SJCRH30 (cell line): ENCODE results near the gene CTDSP1. TPM values are rescaled to one million over a fixed set of nuclear protein-coding genes. Genes with fewer than 3 reads are reported as not detected.

ENCODE experiments used
- DNase-seq, 2 experiments: peaks; one replicate each; pipeline ENCODE4 v3.0.0-alpha.2; 2015 to 2020
- H3K27ac ChIP-seq: fragments of 250-450 bp; sonication (Bioruptor Pico); 2 replicates; pipeline ENCODE4 v1.5.1; 2020; ENCODE audit warnings: mild to moderate bottlenecking, moderate library complexity
- H3K27me3 ChIP-seq: fragments of 250-450 bp; sonication (Bioruptor Pico); 2 replicates; pipeline ENCODE4 v1.5.1; 2020; ENCODE audit warnings: mild to moderate bottlenecking, moderate library complexity
- H3K36me3 ChIP-seq: fragments of 250-450 bp; sonication (Bioruptor Pico); 2 replicates; pipeline ENCODE4 v1.5.1; 2020; ENCODE audit warnings: mild to moderate bottlenecking, moderate library complexity
- H3K4me1 ChIP-seq: fragments of 250-450 bp; sonication (Bioruptor Pico); 2 replicates; pipeline ENCODE4 v1.5.1; 2020; ENCODE audit warnings: mild to moderate bottlenecking, moderate library complexity
- H3K4me3 ChIP-seq: fragments of 250-450 bp; sonication (Bioruptor Pico); 2 replicates; pipeline ENCODE4 v1.5.1; 2020; ENCODE audit warnings: mild to moderate bottlenecking, moderate library complexity
- H3K9me3 ChIP-seq: fragments of 250-450 bp; sonication (Bioruptor Pico); replicated peaks from 2 replicates; pipeline ENCODE4 v1.5.1; 2020; ENCODE audit warnings: mild to moderate bottlenecking, moderate library complexity
- total RNA-seq: library from RNA; depleted of rRNA; stranded (reverse); fragments of >200 nt; shearing (Covaris generic); gene quantifications from 2 replicates; pipeline ENCODE4 v1.2.3, GENCODE V29; 2014

Gene CTDSP1
- total RNA-seq, 1 experiment from 2014 or later: 69.9 TPM

- Histone ChIP-seq H3K36me3 (no peaks in the 10 kb centered on the region), H3K27me3 (no peaks in the 10 kb centered on the region), H3K9me3 (no peaks in the 10 kb centered on the region), H3K4me3 (no peak overlapping the region), H3K27ac (no peak overlapping the region), H3K4me1 (no peaks in the 10 kb centered on the region)
- no peak for DNase-seq
Observed at GRCh38 chr2:218370410-218371063, 29.1 kb upstream of the CTDSP1 start.

- no peak overlapping the region for H3K4me3 ChIP-seq
- no peaks in the 10 kb centered on the region for H3K36me3 ChIP-seq
- H3K27ac ChIP-seq: no peak overlapping the region
- H3K4me1 ChIP-seq: no peaks in the 10 kb centered on the region
- no peaks in the 10 kb centered on the region for H3K27me3 ChIP-seq
- H3K9me3 ChIP-seq: no peaks in the 10 kb centered on the region
- no peak for DNase-seq
Observed at GRCh38 chr2:218371983-218372350, 27.7 kb upstream of the CTDSP1 start.

GRCh38 chr2:218374795-218375194, 24.9 kb upstream of the CTDSP1 start:
- Histone ChIP-seq H3K9me3 (no peaks in the 10 kb centered on the region), H3K27me3 (no peaks in the 10 kb centered on the region), H3K36me3 (no peaks in the 10 kb centered on the region), H3K27ac (no peak overlapping the region), H3K4me3 (no peak overlapping the region), H3K4me1 (no peaks in the 10 kb centered on the region)
- no peak for DNase-seq

GRCh38 chr2:218375212-218375611, 24.5 kb upstream of the CTDSP1 start:
- H3K27ac ChIP-seq: no peak overlapping the region
- H3K4me1 ChIP-seq: no peaks in the 10 kb centered on the region
- no peaks in the 10 kb centered on the region for H3K36me3 ChIP-seq
- H3K27me3 ChIP-seq: no peaks in the 10 kb centered on the region
- H3K4me3 ChIP-seq: no peak overlapping the region
- no peaks in the 10 kb centered on the region for H3K9me3 ChIP-seq
- DNase-seq: no peak

GRCh38 chr2:218378053-218378452, 21.6 kb upstream of the CTDSP1 start:
- Histone ChIP-seq H3K9me3 (no peaks in the 10 kb centered on the region), H3K4me3 (no peak overlapping the region), H3K27ac (no peak overlapping the region), H3K4me1 (no peaks in the 10 kb centered on the region), H3K36me3 (no peaks in the 10 kb centered on the region), H3K27me3 (no peaks in the 10 kb centered on the region; the same call in 1 of the 2 replicates)
- DNase-seq: no peak

GRCh38 chr2:218381916-218382366, 17.7 kb upstream of the CTDSP1 start, which contains the start of gene SLC11A1:
Gene SLC11A1, plus strand, starts transcription at chr2:218382273. Its CDS starts 96 bp downstream, at chr2:218382369.
- H3K4me1 ChIP-seq: no peaks in the 10 kb centered on the region
- no peak within 1 kb of the TSS for H3K4me3 ChIP-seq
- H3K27me3 ChIP-seq: no peaks in the 10 kb centered on the region; the same call in 1 of the 2 replicates
- no peak for DNase-seq
- H3K36me3 ChIP-seq: no peaks in the 10 kb centered on the region
- no peaks in the 10 kb centered on the region for H3K9me3 ChIP-seq
- no peak within 1 kb of the TSS for H3K27ac ChIP-seq

- peaks cover 8% of the 10 kb centered on the region; the same call in 1 of the 2 replicates for H3K4me1 ChIP-seq
- H3K27me3 ChIP-seq: no peaks in the 10 kb centered on the region; the same call in 1 of the 2 replicates
- H3K36me3 ChIP-seq: no peaks in the 10 kb centered on the region
- no peak for DNase-seq
- no peak overlapping the region for H3K4me3 ChIP-seq
- no peak overlapping the region for H3K27ac ChIP-seq
- no peaks in the 10 kb centered on the region for H3K9me3 ChIP-seq
Observed at GRCh38 chr2:218382785-218383184, 16.9 kb upstream of the CTDSP1 start.

- no peak for DNase-seq
- H3K36me3 ChIP-seq: no peaks in the 10 kb centered on the region
- no peak overlapping the region for H3K27ac ChIP-seq
- H3K4me3 ChIP-seq: no peak overlapping the region
- peaks cover 8% of the 10 kb centered on the region; the same call in 1 of the 2 replicates for H3K4me1 ChIP-seq
- no peaks in the 10 kb centered on the region; the same call in 1 of the 2 replicates for H3K27me3 ChIP-seq
- H3K9me3 ChIP-seq: no peaks in the 10 kb centered on the region
Observed at GRCh38 chr2:218383892-218384519, 15.7 kb upstream of the CTDSP1 start.

GRCh38 chr2:218384975-218385374, 14.7 kb upstream of the CTDSP1 start:
- no peak overlapping the region for H3K4me3 ChIP-seq

GRCh38 chr2:218386505-218387368, 12.9 kb upstream of the CTDSP1 start:
- Histone ChIP-seq H3K9me3 (no peaks in the 10 kb centered on the region), H3K27me3 (no peaks in the 10 kb centered on the region; the same call in 1 of the 2 replicates), H3K36me3 (no peaks in the 10 kb centered on the region), H3K27ac (no peak overlapping the region), H3K4me1 (peaks cover 8% of the 10 kb centered on the region; the same call in 1 of the 2 replicates), H3K4me3 (peak overlapping the region; percentile 48; the same call in 1 of the 2 replicates)
- DNase-seq: no peak

More at GRCh38 chr2:218384975-218385374, 14.7 kb upstream of the CTDSP1 start:
- H3K9me3 ChIP-seq: no peaks in the 10 kb centered on the region
- no peaks in the 10 kb centered on the region for H3K36me3 ChIP-seq
- no peak for DNase-seq
- peaks cover 8% of the 10 kb centered on the region; the same call in 1 of the 2 replicates for H3K4me1 ChIP-seq
- H3K27ac ChIP-seq: no peak overlapping the region
- no peaks in the 10 kb centered on the region; the same call in 1 of the 2 replicates for H3K27me3 ChIP-seq

GRCh38 chr2:218387369-218388194, 12.1 kb upstream of the CTDSP1 start:
- peak; percentile 57 to 76 for DNase-seq
- H3K27ac ChIP-seq: peak overlapping the region; percentile 8; the same call in 1 of the 2 replicates
- H3K4me3 ChIP-seq: peak overlapping the region; percentile 48

GRCh38 chr2:218389333-218390150, 10.1 kb upstream of the CTDSP1 start:
- DNase-seq: no peak
- no peak overlapping the region for H3K4me3 ChIP-seq
- no peaks in the 10 kb centered on the region for H3K36me3 ChIP-seq
- no peaks in the 10 kb centered on the region for H3K9me3 ChIP-seq
- peaks cover 8% of the 10 kb centered on the region; the same call in 1 of the 2 replicates for H3K4me1 ChIP-seq
- no peak overlapping the region for H3K27ac ChIP-seq
- H3K27me3 ChIP-seq: no peaks in the 10 kb centered on the region; the same call in 1 of the 2 replicates

More at GRCh38 chr2:218387369-218388194, 12.1 kb upstream of the CTDSP1 start:
- Histone ChIP-seq H3K4me1 (peaks cover 8% of the 10 kb centered on the region; the same call in 1 of the 2 replicates), H3K9me3 (no peaks in the 10 kb centered on the region), H3K27me3 (no peaks in the 10 kb centered on the region; the same call in 1 of the 2 replicates), H3K36me3 (no peaks in the 10 kb centered on the region)

GRCh38 chr2:218391202-218391601, 8.5 kb upstream of the CTDSP1 start:
- Histone ChIP-seq H3K4me1 (peaks cover 8% of the 10 kb centered on the region; the same call in 1 of the 2 replicates), H3K36me3 (no peaks in the 10 kb centered on the region), H3K27ac (no peak overlapping the region), H3K4me3 (no peak overlapping the region), H3K27me3 (no peaks in the 10 kb centered on the region; the same call in 1 of the 2 replicates), H3K9me3 (no peaks in the 10 kb centered on the region)
- DNase-seq: no peak
